HG03095 (cell line): Measurements from ENCODE around the gene OR2AG1.

ENCODE experiments used
- ATAC-seq: cut with Tn5 transposase; IDR thresholded peaks from one replicate; pipeline ENCODE4 v1.9.1; 2021; ENCODE audit warnings: moderate library complexity; ENCODE audit not compliant: unreplicated experiment

Gene OR2AG1

GRCh38 chr11:6782720-6783119 is at the start of gene OR2AG1:
Gene OR2AG1, plus strand, starts transcription at chr11:6783020. Its CDS starts 2,018 bp downstream, at chr11:6785038.
- ATAC-seq: no peak

DNA sequence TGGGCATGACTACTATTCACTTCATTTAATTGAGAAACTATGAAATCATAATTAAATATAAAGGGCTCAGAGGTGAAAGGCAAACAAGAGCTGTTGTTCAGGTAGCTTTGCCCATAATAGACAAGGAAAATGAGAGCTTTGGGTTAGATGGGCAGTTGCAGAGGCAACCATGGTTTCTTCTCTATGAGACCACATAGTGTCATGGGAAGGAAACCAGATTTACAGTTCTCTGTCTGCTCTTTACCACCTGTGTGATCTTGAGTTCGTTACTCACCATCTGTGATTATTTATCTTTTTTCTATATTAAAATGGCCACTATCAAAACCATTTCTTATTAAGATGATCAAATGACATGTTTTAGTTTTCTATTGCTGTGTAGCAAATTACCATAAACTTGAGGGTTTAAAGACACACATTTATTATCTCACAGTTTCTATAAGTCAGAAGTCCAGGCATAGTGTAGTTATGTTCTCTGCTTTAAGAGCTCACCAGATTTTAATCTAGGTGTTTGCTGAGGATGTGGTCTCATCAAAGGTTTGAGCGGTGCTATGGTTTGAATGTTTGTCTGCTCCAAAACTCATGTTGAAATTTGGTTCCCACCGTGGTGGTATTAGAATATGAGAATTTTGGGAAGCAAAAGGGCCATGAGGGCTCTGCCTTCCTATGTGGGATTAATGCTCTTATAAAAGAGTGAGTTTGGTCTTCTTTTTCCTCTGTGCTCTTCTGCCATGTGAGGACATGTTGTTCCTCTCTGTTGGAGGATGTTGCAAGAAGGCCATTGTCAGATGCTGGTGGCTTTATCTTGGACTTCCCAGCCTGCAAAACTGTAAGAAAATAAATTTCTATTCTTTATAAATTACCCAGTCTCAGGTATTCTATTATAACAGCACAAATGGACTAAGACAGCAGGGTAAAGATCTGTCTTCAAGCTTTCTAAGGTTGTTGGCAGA is 49.2 kb upstream of the OR2AG1 start:
- no peak for ATAC-seq

- ATAC-seq: no peak
Measured at GRCh38 chr11:6734616-6735015, 48.2 kb upstream of the OR2AG1 start.

GRCh38 chr11:6735306-6735705 is 47.5 kb upstream of the OR2AG1 start:
- ATAC-seq: no peak

GRCh38 chr11:6736495-6737121 is 46.2 kb upstream of the OR2AG1 start:
- no peak for ATAC-seq

DNA sequence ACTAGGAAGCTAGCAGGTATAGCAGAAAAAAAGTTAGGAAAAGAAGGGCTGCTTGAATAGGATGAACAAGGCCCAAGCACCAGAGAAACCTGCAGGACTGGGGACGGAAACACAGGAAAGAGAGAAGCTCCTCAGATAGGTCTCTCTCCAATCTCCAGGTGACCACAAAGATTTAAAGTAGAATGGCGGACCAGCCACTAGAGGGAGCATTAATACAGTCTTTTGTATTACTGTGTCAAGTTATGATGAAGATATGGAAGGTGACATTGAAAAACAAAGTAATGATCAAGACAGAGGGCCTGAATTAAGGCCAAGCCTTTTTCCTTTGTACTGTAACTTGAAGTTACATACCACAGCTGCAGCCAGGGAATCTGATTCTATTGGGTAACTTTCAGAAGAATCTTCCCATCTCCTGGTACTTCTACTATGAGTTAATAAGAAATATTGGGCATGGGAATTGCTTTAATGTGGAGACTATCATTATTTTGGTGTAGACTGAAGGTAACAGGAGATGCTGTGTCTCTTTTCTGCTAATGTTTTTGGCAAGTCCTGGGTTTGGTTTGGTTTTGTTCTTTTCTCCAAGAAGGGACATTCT is 44.9 kb upstream of the OR2AG1 start:
- no peak for ATAC-seq

GRCh38 chr11:6738590-6738989 is 44.2 kb upstream of the OR2AG1 start:
- no peak for ATAC-seq

DNA sequence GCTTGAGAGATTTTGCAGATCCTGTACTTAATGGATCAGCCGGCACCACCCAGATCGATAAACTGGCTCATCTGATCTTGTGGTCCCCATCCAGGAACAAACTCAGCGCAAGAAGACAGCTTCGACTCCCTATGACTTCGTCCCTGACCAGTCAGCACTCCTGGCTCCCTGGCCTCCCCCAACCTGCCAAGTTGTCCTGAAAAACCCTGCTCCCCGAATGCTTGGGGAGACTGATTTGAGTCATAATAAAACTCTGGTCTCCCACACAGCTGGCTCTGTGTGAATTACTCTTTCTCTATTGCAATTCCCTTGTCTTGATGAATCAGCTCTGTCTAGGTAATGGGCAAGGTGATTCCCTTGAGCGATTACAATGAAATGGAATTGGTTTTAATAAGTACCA is 40.6 kb upstream of the OR2AG1 start:
- no peak for ATAC-seq

DNA sequence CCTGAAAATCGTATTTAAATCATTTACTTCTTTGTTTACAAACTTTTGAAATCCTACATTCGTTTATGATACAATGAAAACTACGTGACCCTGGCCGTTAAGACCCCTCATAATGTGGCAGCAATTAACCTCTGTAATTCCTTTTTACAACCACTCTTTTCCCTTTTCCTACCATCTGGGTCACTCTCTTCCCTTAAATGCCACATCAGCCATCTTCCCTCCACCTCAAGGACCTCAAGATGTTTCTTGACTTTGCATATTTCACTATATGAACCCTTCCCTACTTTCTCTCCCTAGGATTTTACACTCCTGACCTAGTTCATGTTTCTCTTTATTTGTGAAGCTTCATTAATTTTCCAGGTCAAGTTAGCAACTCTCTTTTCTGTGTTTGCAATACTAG is 37.8 kb upstream of the OR2AG1 start:
- ATAC-seq: no peak

DNA sequence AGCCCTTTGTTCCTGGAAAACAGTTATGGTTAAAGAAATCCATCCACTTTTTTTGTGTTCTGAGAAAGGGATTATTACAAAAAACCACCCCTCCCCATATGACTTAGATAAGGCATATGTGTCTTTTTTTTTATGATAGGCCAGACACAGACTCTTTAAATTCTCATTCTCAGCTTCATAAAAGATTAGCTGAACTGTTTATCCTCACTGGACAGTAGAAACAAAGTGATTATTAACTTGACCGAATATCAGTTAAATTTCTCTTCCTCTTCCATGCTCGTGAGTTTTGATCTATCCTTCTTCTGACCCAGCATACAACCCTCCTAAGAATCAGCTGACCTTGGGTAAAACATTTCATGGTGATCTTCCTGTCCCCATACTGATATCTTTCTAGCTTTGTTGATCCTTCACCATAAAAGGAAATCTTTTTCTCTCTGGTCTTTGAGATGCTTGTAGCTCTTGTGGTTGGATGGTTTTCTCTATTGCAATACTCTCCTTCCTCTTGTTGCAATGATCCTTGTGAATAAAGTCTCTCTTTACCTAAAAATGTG is 37.3 kb upstream of the OR2AG1 start:
- ATAC-seq: peak; percentile 50

GRCh38 chr11:6746086-6746618 is 36.7 kb upstream of the OR2AG1 start:
- peak; percentile 82 for ATAC-seq

DNA sequence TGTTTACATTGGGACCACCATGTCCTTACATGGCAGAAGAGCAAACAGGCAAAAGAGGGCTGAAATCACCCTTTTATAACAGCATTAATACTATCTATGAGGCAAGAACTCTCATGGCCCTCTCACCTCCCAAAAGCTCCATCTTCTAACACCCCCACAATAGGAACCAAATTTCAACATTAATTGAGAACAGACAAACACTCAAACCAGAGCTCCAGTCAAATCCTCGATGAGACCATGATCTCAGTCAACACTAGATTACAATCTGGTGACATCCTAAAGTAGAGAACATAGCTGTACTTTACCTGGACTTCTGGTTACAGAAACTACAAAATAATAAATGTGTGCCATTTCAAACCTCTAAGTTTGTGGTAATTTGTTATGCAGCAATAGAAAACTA is 36.2 kb upstream of the OR2AG1 start:
- no peak for ATAC-seq

- no peak for ATAC-seq
Measured at GRCh38 chr11:6747097-6747668, 35.6 kb upstream of the OR2AG1 start.

DNA sequence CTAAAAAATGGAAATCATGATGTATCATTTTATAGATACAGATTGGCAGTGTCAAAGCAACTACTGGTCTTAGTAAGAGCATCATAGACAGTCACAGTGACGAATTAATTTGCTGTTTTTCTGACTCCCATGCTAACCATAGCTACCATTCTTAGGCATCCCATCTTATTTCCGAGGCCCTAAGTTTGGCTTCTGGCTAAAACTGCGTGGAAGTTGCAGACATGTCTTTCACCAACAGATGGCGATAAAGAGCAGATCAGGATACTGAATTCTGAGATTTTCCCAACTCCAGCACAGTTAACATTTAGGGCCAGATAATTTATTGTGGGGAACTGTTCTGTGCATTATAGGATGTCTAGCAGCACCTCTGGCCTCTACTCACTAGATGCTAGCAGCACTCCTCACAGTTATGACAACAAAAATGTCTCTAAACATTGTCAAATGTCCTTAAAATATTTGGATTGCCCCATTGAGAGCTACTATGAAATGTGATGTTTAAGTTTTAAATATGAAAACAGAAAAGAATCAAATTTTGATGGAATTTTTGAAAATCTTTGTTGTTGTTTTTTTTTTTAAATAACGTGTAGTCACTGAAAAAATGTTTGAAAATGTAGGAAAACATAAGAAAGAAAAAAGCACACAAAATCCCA is 27.4 kb upstream of the OR2AG1 start:
- no peak for ATAC-seq

- ATAC-seq: no peak
Measured at GRCh38 chr11:6755953-6756347, 26.9 kb upstream of the OR2AG1 start.

- no peak for ATAC-seq
Measured at GRCh38 chr11:6757373-6757967, 25.4 kb upstream of the OR2AG1 start.

GRCh38 chr11:6771926-6772893 is 10.6 kb upstream of the OR2AG1 start, which contains the start of gene OR2AG2:
Gene OR2AG2, minus strand, starts transcription at chr11:6771976. Its CDS starts 3,019 bp downstream, at chr11:6768957.
- peak; percentile 94 for ATAC-seq

DNA sequence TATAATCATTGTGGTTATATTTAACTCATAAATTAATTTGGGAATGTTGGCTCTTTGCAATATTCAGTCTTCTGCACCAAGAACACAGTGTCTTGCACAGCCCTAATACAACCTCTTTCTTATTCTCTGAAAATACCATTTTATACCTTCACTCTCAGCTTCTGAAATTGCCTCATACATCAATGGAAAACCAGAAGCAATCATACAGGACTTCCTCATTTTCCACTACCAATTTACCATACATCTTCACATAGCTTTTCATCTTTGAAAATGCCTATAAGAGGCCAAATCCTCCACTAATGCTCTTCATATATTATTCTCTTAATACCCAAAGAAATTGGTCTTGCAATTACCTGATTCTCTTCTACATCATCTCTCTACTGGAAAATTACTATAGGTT is 4.3 kb upstream of the OR2AG1 start:
- no peak for ATAC-seq

DNA sequence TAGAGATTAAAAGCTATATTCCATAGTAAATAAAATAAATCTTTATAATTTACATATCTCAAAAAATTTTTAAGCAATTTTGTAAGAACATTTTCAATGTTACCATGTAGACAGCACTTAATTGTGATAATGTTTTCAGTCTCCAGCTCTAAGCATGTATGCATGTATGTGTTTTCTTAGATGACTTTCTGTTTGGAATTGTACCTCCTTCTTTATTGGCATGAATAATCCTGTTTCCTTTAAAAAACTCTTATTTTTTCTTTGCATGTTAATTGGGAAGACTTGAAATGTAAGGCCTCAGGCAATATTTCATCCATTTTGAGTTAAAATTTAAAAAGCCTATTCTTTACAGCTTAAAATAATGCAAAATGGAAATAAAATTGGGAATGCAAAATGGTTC is 2.0 kb upstream of the OR2AG1 start:
- ATAC-seq: no peak
